Measurements from ENCODE around the gene CA11.
A peak's percentile ranks its signal among the peaks of the same experiment; 100 is the strongest.
"Not testable (repeated sequence)": the region's sequence is repeated elsewhere in the genome, so short reads cannot be mapped to it uniquely, and the experiment has no call there.

Gene CA11

GRCh38 chr19:48639483-48640375, 6.3 kb downstream of the CA11 start:
- DNase-seq, result no peak

DNA sequence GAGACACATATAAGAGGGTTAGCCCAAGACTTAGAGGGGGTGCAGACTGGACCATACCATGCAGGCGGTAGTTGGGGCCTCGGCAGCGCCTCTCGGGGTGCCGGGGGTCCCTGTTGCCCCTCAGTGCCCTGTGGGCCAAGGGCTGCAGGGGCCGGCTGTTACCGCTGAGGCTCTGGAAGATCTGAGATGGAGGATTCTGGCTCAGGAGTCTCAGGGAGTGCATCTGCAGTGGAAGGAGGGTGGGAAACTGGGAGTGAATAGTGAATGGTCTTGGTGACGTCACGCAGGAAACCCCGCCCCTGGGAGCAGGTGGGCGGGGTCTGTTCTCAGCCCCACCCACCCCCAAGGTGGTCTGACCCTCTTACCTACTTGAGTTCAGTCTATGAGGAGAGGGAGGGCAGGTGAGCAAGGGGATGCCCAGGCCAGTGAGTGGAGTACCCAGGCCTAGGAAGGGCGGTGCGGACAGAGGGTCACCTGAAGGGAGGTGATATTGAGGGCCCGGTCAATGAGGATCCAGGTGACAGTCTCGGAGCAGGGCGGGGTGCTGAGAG, 7.1 kb downstream of the CA11 start:
- DNase-seq, result no peak

DNA sequence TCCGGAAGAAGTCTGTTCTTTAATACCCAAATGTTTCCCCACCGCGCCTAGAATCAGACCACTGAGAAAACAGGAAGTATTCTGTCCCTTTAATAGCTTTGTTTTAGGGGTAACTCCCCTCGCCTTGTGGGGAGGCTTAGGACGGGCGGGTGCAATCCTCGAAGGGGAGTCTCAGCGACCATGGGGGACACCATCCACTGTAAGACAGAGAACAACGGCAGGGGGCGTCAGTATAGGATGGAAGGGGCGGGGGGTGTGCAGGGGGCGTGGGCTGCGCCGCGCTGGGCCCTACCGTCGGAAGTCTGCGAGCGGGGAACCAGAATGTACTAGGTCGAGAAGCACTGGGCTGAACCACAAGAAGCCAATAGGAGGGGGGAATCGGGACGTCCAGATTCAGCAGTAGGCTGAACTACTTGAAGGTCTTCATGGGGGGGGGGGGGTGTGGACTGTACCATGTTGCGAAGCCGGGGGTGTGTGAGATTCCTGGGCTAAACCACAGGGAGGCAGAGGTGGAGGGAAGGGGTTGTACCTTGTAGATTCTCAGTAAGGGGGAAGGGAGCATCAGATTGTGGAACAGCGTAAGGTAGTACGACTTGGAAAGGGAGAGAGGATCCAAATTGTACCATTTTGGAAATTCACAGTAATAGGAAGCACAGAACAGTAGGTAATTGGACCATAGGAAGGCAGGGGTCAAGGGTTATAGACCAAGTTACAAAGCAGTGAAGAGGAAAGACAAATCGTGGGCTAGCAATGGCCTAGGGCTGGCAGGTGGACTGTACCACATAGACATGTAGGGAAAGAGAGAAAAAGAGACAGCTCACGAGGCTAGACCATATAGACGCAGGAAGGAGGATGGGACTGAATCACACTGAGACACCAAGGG, 7.8 kb downstream of the CA11 start:
- peak; percentile 81 to 91 for DNase-seq

- peak; percentile 98 to 99 for DNase-seq
These were observed 8.5 kb downstream of the CA11 start for GRCh38 chr19:48637449-48637947.

GRCh38 chr19:48636859-48637448, 9.0 kb downstream of the CA11 start, which contains the start of gene DBP:
TSS of gene DBP (minus strand) at chr19:48637379. CDS start at chr19:48636994, 385 bp downstream.
- peak; percentile 74 for DNase-seq

DNA sequence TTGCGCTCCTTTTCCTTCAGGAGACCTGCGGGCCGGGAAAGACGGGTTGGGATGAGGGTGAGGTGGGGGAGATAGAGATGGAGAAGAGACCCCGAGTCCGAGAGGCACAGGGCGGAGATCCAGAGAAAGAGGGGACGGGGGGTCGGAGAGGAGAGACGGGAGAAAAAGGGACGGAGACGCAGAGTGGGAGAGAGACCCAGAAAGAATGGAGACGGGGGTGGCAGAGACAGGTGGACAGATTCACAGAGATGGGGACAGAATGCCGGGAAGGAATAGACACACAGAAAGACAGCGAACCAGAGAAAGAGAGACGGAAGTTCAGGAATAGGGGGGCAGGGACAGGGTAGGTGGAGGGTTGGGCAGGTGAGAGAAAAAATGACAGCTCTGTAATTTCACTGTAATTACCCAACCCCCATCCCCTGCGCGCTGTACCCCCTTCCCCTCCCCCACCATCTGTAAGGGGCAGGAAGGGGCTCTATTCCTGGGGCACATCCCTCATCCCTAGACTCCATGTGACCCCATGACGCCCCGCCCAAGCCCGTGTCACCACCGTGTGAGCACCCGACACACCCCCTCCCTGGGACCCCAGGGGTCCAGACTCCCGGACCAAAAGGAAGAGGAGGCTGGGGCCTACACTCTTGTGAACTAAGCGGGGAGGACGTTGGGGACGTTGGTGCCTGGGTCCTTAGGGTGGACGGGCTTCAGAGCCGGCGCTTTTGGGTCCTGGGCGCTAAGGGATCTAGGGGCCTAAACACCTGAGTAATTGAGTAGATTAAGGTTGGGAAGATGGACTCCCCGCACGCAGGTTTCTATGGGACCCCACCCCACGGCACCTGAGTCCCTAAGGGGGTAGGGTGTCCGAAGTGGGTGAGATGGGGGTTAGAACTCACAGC, 9.8 kb downstream of the CA11 start:
- DNase-seq, result peak in 1 of 2 donors; percentile 23

GRCh38 chr19:48635263-48635965, 10.6 kb downstream of the CA11 start:
- DNase-seq, result peak in 1 of 2 donors; percentile 48

GRCh38 chr19:48634424-48635262, 11.3 kb downstream of the CA11 start:
- peak; percentile 88 to 93 for DNase-seq

GRCh38 chr19:48634036-48634342, 12.0 kb downstream of the CA11 start:
- no peak for DNase-seq

DNA sequence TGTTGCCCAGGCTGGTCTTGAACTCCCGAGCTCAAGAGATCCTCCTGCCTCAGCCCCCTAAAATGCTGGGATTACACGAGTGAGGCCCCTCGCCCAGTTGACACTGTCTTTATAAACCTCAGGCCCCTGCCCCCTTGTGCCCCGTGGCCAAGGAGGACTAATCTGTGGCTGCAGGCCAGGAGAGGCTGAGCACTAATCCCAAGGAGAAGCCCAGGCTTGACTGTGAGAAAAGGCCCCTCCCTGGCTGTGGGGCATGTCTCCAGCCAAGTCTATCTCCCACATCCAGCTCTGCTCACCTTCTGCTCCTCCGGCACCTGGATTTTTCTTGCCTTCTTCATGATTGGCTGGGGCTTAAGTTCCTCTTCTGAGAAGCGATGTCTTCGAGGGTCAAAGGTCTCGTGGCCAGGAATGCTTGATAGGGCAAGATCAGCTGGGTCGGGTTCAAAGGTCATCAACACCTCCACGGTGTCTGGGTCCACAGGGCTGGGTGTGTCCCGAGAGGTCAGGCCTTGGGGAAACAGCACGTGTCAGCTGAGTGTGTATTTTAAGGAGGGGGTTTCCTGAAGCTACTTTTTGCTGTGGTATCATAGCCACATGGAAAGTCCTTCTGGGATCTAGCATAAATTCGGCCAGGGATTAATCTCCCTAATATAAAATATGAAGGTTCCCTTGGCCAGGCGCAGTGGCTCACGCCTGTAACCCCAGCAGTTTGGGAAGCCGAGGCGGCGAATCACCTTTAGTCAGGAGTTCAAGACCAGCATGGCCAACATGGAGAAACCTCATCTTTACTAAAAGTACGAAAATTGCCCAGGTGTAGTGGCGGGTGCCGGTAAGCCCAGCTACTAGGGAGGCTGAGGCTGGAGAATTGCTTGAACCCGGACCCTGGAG, 12.6 kb downstream of the CA11 start:
- no peak for DNase-seq

- no peak for DNase-seq
These were observed 13.3 kb downstream of the CA11 start for GRCh38 chr19:48632692-48633147.

DNA sequence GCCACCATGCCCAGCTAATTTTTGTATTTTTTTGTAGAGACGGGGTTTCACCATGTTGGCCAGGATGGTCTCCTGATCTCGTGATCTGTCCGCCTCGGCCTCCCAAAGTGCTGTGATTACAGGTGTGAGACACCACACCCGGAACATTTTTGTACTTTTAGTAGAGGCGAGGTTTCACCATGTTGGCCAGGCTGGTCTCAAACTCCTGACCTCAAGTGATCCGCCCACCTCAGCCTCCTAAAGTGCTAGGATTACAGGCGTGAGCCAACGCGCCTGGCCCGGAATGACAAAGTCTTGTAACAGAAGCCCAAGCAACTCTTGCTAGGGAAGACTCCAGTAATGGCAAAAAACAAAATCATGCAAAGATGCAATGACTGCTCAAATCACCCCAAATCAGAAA, 13.7 kb downstream of the CA11 start:
- DNase-seq, result not testable (repeated sequence)

- no peak for DNase-seq
These were observed 14.8 kb downstream of the CA11 start for GRCh38 chr19:48631225-48631624.

DNA sequence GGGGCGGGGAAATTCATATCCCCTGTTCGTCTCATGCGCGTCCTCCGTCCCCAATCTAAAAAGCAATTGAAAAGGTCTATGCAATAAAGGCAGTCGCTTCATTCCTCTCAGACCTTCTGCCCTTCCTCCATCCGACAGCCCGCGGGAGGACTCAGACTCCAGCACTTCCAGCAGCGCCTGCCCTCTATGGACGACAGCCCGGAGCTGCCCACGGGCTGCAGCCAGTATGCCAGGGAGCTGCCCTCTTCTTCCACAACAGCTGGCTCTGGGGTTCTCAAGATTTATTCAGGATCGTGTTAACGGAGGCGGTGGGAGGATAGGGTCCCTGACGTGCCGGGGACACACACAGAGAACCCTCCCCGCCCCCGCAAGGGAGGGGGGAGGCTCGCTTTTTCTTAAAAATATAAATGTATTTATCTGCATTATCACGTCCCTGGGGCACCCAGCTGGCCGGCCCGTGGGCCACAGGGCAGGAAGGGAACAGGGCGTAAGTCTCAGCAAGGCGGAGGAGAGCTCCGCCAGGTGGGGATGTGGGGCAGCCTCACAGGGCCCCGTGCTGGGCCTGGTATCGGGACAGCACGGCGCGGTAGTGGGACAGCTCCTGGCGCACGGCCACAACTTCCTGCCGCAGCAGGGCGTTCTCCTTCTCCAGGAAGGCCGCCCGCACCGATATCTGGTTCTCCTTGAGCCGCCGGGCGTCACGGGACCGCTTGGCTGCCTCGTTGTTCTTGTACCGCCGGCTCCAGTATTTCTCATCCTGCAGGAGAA, 15.5 kb downstream of the CA11 start:
- DNase-seq, result no peak

DNA sequence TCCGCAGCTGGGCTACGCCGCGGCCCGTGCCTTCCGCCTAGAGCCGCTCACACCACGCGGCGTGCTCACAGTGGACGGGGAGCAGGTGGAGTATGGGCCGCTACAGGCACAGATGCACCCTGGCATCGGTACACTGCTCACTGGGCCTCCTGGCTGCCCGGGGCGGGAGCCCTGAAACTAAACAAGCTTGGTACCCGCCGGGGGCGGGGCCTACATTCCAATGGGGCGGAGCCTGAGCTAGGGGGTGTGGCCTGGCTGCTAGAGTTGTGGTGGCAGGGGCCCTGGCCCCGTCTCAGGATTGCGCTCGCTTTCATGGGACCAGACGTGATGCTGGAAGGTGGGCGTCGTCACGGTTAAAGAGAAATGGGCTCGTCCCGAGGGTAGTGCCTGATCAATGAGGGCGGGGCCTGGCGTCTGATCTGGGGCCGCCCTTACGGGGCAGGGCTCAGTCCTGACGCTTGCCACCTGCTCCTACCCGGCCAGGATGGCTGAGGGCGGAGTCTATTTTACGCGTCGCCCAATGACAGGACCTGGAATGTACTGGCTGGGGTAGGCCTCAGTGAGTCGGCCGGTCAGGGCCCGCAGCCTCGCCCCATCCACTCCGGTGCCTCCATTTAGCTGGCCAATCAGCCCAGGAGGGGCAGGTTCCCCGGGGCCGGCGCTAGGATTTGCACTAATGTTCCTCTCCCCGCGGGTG, 16.2 kb downstream of the CA11 start:
- DNase-seq, result no peak

- no peak for DNase-seq
These were observed 16.7 kb downstream of the CA11 start for GRCh38 chr19:48629297-48629598.

DNA sequence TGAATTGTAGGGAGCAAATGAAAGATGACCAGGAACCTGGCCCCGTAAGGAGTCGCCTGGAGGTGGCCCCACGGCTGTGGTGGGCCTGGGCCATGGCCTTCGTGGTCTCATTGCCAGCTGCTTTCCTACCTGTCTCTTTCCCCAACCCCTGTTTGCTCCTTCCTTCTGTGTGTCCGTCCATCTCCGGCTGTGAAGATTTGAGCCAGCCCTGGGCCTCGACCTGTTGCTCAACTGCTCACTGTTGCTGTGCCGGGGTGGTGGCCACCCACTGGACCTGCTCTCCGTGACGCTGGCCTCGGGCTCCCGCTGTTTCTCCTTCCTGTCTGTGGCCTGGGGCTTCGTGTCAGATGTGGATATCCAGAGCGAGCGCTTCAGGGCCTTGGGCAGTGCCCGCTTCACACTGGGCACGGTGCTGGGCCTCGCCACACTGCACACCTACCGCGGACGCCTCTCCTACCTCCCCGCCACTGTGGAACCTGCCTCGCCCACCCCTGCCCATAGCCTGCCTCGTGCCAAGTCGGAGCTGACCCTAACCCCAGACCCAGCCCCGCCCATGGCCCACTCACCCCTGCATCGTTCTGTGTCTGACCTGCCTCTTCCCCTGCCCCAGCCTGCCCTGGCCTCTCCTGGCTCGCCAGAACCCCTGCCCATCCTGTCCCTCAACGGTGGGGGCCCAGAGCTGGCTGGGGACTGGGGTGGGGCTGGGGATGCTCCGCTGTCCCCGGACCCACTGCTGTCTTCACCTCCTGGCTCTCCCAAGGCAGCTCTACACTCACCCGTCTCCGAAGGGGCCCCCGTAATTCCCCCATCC, 17.3 kb downstream of the CA11 start:
- DNase-seq, result no peak
